NCI-H2171 treated with DMSO at 0.1 percent for 48 hours (cell line): Measurements from ENCODE around the gene TMPRSS3.

Experiments
- DNase-seq: peaks from one replicate; lab custom pipeline; 2025; lab: John Stamatoyannopoulos, UW

TMPRSS3 gene

GRCh38 chr21:42395905-42396651 lies at the start of gene TMPRSS3:
Gene TMPRSS3 (minus strand): TSS chr21:42396052. CDS start chr21:42395417, 635 bp downstream.
- no peak for DNase-seq

DNA sequence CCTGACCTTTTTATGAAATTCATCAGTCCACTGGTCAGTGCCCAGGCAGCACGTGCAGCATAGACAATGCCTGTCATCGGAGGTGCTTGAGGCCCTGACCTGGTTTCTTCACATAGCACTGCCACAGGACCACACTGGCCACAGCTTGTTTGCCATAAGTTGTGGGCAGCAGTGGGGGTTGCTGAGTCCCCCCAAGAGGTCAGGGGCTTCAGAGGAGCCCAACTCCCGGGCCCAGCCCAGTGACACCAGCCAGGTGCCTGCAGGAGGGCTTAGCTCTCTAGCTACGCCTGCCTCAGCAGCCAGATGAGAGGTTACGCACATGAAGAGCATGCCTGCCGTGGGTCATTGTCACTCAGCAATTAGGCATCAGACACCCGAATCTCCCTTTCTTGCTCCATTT lies 49.5 kb upstream of the TMPRSS3 start:
- DNase-seq: no peak

- no peak for DNase-seq
Measured at GRCh38 chr21:42444745-42445059, 48.9 kb upstream of the TMPRSS3 start.

DNA sequence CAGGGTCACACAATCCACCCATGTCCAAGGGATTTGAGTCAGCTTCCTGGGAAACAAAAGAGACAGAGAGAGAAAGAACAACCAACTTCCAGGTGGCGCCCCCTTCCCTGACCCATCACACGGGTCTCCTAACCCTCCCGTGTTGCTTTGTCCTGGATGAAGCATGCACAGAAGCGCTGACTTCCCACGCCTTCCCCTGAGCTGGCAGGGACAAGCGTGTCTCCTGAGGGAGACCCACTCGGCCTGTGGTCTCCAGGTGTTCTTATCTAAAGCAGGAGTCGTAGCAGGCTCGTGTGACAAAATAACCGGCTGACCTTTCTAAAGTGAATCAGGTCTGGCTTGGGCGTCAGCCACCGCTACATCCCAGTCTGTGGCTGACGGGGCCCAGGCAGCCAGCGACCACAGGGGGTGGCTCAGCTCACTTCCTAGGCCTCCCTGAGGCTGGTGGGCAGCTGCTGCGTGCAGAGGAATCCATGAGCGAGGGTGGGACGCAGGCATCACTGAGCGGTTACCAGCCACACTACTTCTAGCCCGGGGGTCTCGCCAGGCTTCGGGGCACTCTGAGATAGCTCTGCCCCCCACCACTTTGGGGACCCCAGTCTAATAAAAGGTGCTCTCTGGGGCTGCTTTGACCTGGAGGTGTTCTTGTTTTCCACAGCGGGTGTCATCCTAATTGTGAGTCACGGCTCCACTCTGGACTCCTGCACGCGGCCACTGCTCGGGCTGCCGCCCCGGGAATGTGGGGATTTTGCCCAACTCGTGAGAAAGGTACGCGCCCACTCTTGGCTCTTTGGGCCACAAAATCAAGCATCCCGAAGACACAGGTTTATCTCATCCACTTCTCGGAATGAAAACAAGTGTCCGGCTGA lies 48.3 kb upstream of the TMPRSS3 start:
- no peak for DNase-seq

GRCh38 chr21:42443181-42443785 lies 47.4 kb upstream of the TMPRSS3 start:
- DNase-seq: no peak

- DNase-seq: no peak
Measured at GRCh38 chr21:42441963-42442362, 46.1 kb upstream of the TMPRSS3 start.

GRCh38 chr21:42440187-42440792 lies 44.4 kb upstream of the TMPRSS3 start:
- DNase-seq: no peak

DNA sequence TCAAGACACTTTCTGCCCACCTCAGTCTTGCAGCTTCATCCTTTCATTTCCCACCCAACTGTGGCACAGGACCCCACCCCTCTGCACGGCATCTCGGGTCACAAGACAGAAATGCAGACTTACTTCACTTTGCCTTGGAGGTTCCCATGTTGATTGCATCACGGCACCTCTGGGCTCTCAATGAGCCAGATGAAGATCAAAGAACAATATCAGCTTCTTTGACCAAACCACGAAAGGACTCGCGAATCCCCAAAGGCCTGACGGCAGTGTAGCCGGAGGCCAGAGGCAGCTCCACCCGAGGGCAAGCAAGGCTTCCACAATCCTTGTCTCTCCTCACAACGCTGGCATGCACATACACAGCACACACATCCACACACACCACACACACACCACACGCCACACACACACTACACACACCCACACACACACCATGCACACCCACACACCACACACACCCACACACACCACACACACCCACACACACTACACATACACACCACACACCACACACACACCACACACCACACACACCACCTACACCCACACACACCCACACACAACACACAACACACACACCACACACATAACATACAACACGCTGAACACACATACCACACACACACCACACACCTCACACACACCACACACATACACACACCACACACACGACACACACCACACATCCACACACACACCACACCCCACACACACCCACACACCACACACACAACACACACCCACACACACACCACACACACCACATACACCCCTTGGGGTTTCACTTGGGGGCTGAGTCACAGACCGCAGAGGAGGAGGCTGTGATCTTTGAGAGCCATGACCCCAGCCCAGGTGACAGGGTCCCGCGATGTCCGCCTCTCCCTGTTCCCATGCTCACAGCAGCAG lies 43.7 kb upstream of the TMPRSS3 start:
- no peak for DNase-seq

GRCh38 chr21:42438316-42439205 lies 42.7 kb upstream of the TMPRSS3 start:
- no peak for DNase-seq

GRCh38 chr21:42437786-42438185 lies 41.9 kb upstream of the TMPRSS3 start:
- no peak for DNase-seq

- DNase-seq: no peak
Measured at GRCh38 chr21:42436914-42437313, 41.1 kb upstream of the TMPRSS3 start.

- no peak for DNase-seq
Measured at GRCh38 chr21:42435833-42436232, 40.0 kb upstream of the TMPRSS3 start.

GRCh38 chr21:42435401-42435800 lies 39.5 kb upstream of the TMPRSS3 start:
- no peak for DNase-seq

DNA sequence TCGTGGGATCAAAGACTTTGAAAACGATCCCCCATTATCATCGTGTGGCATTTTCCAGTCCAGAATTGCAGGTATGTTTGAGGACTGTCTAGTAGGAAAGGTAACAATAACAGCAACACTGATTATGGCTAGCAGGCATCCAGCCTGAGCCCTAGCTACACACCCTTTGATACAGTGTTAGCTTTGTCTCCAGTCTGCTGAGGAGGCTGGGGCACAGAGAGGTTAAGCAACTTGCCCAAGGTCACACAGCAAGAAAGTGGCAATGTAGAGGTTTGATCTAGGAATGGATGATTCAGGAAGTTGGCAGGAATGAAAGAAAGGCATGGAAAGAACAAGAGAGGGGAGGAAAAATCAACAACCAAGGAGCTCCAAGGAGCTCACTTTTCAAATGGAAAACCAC lies 39.0 kb upstream of the TMPRSS3 start:
- no peak for DNase-seq

GRCh38 chr21:42433946-42434551 lies 38.2 kb upstream of the TMPRSS3 start:
- no peak for DNase-seq

GRCh38 chr21:42432695-42433094 lies 36.8 kb upstream of the TMPRSS3 start:
- DNase-seq: no peak

DNA sequence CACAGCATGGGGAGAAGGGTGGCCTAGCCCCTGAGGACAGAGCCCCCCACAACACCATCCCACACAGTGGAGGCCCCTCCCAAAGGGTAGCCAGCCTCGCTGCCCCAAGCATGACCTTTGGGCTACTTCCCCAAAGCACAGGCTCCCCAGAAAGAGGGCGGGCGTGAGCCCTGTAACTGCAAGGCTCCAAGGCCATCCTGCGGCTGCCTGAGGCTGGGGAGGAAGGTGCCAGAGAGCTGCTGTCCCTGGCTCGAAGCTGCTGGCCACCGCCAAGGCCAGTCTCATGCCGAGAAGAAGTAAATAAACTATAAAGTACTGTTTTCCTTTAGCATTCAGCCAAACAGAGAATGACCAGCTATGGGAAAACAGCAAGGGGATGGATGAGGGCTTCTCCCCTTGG lies 35.3 kb upstream of the TMPRSS3 start:
- DNase-seq: no peak

GRCh38 chr21:42430521-42430920 lies 34.7 kb upstream of the TMPRSS3 start:
- DNase-seq: no peak

- DNase-seq: no peak
Measured at GRCh38 chr21:42429856-42430255, 34.0 kb upstream of the TMPRSS3 start.

DNA sequence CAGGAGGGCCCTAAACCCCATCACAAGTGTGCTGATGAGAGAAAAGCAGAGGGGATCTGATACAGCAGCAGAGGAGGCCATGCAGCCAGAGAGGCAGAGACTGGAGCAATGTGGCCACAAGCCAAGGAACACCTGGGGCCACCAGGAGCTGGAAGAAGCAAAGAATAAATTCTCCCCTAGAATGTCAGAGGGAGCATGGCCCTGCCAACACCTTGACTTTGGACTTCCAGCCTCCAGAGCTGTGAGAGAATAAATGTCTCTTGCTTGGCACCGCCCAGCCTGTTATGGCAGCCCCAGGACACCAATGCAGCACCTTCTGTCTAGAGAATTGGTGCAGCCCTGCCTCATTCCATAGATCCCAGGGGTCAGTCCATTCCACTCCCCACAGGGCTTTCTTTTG lies 33.2 kb upstream of the TMPRSS3 start:
- DNase-seq: no peak
